ENCODE results near the gene ATP8B4.

- no peak for TF ChIP-seq CTCF (optimal IDR thresholded peaks at IDR 0.05 in 1 of 3, IDR thresholded peaks at IDR 0.05 in 1 of 3, conservative IDR thresholded peaks at IDR 0.05 in 1 of 3; ENCODE audit: extremely low read depth in 1 of 3, insufficient read depth in 2 of 3, low read length in 3 of 3)
- TF ChIP-seq EZH2 (IDR thresholded peaks at IDR 0.05; ENCODE audit: low read length) = no peak
Observed at GRCh38 chr15:49934487-49934886, 184.5 kb downstream of the ATP8B4 start.
